Activated CD4-positive, alpha-beta memory T cell treated with anti-CD3 and anti-CD28 coated beads, Interleukin-2, amount 10 ng/mL, durations not matched to agents 7 days and 5 days (primary cell): ENCODE data around the gene CMYA5. TPM values are rescaled to one million over a fixed set of nuclear protein-coding genes. Genes with fewer than 3 reads are reported as not detected.

Experiments used
- CTCF ChIA-PET: fragments of 350-600 bp; sonication (Branson Sonifier 250); formaldehyde crosslinking; loops from one replicate; lab custom pipeline; 2021; ENCODE audit warnings: antibody characterized with exemption, inconsistent platforms; lab: Charles Lee
- POLR2A ChIA-PET: fragments of 350-600 bp; sonication (Branson Sonifier 250); formaldehyde crosslinking; loops from one replicate; lab custom pipeline; 2021; ENCODE audit warnings: antibody characterized with exemption; lab: Charles Lee
- DNase-seq: peaks from one replicate; pipeline ENCODE4 v3.0.0-alpha.2; 2020
- H3K27ac Mint-ChIP-seq: one replicate; pipeline ENCODE4 v1.8.0; 2021; ENCODE audit warnings: mild to moderate bottlenecking, mixed read lengths
- H3K27me3 Mint-ChIP-seq: one replicate; pipeline ENCODE4 v1.8.0; 2021; ENCODE audit warnings: mixed read lengths
- H3K36me3 Mint-ChIP-seq: one replicate; pipeline ENCODE4 v1.8.0; 2021; ENCODE audit warnings: low read depth, mixed read lengths
- H3K4me1 Mint-ChIP-seq: one replicate; pipeline ENCODE4 v1.8.0; 2021; ENCODE audit warnings: mixed read lengths
- H3K4me3 Mint-ChIP-seq: one replicate; pipeline ENCODE4 v1.8.0; 2021; ENCODE audit warnings: mild to moderate bottlenecking, mixed read lengths
- H3K9me3 Mint-ChIP-seq: one replicate; pipeline ENCODE4 v1.8.0; 2021; ENCODE audit warnings: mixed read lengths
- total RNA-seq, 2 experiments: library from RNA; stranded (reverse); gene quantifications; one replicate each; pipeline ENCODE4 v1.2.3, GENCODE V29; 2021

CMYA5 gene
- total RNA-seq, 2 experiments from 2014 or later: 0.08 to 0.10 TPM

DNA sequence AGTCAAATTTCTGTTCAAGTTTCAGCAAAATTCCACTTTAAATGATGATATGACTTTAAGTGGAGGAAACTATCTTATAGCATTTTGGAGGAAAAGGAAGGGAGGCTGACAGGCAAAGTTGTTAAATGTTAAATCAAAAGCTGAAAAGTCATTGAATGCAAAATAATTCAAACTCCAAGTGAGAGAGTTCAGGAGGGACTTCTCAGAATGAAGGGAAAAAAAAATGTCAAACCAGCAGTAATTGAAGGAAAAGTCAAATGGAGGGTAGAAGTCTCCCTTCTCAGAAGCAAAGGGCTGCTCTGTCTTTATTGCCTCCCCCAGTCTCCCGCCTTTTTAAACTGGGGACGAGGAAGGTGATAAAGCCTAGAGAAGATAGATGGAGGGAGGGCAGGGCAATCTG is 134.8 kb downstream of the CMYA5 start:
- POLR2A ChIA-PET: no interaction called here
- Mint-ChIP-seq H3K9me3 (peaks cover 2% of the 10 kb centered on the region), H3K36me3 (no peaks in the 10 kb centered on the region), H3K4me1 (no peaks in the 10 kb centered on the region), H3K27me3 (peaks cover 16% of the 10 kb centered on the region), H3K4me3 (no peak overlapping the region), H3K27ac (no peak overlapping the region)
- DNase-seq: no peak
- CTCF ChIA-PET: no interaction called here

DNA sequence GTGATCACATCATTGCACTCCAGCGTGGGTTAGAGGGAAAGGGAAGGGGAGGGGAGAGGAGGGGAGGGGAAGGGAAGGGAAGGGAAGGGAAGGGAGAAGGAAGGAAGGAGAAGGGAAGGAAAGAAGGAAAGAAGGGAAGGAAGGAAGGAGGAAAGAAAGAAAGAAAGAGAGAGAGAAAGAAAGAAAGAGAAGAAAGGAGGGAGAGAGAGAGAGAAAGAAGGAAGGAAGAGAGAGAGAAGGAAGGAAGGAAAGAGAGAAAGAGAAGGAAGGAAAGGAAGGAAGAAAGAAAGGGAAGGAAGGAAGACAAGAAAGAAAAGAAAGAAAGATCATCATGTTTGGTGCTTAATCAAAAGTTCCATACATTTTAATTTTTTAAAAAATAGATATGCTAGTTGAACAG is 136.2 kb downstream of the CMYA5 start:
- H3K4me1 Mint-ChIP-seq: no peaks in the 10 kb centered on the region
- peaks cover 20% of the 10 kb centered on the region for H3K27me3 Mint-ChIP-seq
- POLR2A ChIA-PET: no interaction called here
- CTCF ChIA-PET: no interaction called here
- H3K9me3 Mint-ChIP-seq: peaks cover 2% of the 10 kb centered on the region
- H3K36me3 Mint-ChIP-seq: no peaks in the 10 kb centered on the region
- no peak overlapping the region for H3K4me3 Mint-ChIP-seq
- DNase-seq: no peak
- H3K27ac Mint-ChIP-seq: no peak overlapping the region

DNA sequence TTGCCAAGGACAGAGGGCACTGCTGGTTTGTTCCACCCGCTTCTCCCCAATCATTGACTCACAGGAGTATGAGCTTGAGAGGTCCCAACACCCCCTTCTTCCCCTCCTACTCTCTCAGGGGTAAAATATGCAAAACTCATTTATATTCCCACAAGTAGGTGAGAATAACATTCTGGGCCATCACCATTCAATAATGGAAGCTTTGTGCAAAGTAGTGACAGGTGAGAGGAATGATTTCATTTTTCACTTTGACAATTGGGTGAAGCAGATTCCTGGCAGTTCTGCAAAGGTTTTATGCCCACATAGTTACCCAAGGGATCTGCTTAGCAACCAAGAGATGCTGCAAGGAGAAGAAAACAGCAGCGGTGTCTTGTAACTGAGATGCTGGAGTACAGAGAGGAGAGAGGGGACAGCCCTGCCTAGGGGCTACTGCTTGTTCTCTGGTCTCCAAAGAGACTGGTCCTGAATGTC is 137.6 kb downstream of the CMYA5 start:
- CTCF ChIA-PET: no interaction called here
- H3K27me3 Mint-ChIP-seq: peaks cover 20% of the 10 kb centered on the region
- DNase-seq: no peak
- H3K36me3 Mint-ChIP-seq: no peaks in the 10 kb centered on the region
- H3K27ac Mint-ChIP-seq: no peak overlapping the region
- H3K9me3 Mint-ChIP-seq: no peaks in the 10 kb centered on the region
- POLR2A ChIA-PET: no interaction called here
- H3K4me1 Mint-ChIP-seq: no peaks in the 10 kb centered on the region
- H3K4me3 Mint-ChIP-seq: no peak overlapping the region

DNA sequence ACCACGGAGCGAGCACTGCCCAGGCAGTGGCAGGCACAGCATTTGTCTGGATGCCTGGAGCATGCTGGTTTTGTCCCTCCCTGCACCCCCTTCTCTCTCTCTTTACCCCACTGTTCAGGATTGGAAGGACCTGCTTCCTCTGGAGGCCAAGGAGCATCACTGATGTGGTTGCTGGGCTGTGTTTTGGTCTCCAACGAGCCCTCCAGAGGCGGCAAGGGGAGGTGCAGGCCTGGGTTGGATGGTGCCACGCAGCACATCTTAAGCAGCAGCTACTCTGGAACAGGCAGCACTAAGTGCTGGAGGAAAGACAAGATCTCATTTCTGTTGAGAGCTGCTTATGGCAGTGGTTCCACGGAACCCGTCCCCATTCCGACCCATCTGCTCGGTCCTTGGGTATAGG is 139.6 kb downstream of the CMYA5 start:
- Mint-ChIP-seq H3K4me1 (no peaks in the 10 kb centered on the region), H3K27ac (no peak overlapping the region), H3K36me3 (no peaks in the 10 kb centered on the region), H3K27me3 (peaks cover 8% of the 10 kb centered on the region), H3K4me3 (no peak overlapping the region), H3K9me3 (no peaks in the 10 kb centered on the region)
- POLR2A ChIA-PET: no interaction called here
- CTCF ChIA-PET: no interaction called here
- no peak for DNase-seq

DNA sequence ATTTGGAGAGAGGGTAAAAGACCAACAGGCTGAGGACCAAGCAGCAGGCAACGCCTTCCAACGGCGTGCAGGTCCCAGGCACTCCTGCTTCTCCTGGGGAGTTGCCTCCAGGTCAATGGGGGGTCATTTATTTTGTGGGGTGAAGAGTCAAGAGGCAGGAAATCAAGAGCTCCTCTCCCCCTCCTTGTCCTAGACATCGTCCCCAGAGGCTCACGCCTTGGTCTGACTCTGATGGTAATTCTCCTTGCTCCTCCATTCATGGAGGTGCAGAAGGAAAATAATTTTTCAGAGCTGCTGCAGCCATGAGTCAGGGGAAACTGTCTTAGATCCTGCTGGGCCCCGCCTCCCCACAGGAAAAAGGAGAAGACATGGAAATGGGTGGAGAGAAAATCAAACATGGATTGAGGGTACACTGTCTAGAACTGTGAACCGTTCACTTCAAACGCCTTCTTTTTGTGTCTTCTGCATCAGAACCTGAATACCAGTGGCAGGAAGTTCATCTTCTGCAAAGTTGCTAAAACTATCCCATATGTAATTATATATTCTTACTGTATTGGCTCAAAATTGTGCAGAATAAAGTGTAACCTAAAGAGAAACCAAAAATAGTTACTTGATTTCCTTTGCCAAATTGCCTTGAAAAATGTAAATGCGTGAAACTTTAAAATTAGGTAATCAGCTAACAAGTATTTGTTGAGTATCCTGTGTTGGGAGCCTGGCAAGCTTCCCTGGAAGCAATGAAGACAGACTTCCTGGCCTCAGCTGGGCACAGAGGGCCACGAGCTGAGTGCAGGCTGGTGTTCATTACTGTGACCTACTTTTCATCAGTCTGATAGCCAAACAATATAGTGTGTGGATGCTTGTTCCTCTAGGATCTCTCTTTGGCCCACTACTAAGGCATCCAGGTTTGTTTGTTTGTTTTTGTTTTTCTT is 142.0 kb downstream of the CMYA5 start:
- H3K36me3 Mint-ChIP-seq: no peaks in the 10 kb centered on the region
- DNase-seq: no peak
- no peak overlapping the region for H3K4me3 Mint-ChIP-seq
- H3K27ac Mint-ChIP-seq: no peak overlapping the region
- peaks cover 5% of the 10 kb centered on the region for H3K27me3 Mint-ChIP-seq
- H3K4me1 Mint-ChIP-seq: no peaks in the 10 kb centered on the region
- ChIA-PET CTCF (no interaction called here), POLR2A (no interaction called here)
- no peaks in the 10 kb centered on the region for H3K9me3 Mint-ChIP-seq

DNA sequence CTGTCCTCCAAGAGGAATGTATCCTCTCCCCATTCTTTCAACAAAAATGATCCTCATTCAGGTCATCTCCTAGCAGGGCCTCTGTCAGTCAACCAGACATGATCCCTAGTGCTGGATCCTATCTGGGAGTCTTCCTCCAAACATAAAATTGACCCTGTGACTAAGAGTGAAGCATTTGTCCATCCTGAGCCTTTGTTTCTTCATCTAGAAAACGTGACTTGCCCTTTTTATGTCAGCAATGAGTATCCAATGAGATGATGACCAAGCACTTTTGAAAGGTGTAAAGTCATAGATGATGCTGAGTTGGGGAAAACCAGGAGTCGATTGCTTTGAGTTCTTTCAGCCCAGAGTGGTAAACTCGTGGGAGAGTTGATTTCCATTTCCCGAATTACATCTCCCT is 143.3 kb downstream of the CMYA5 start:
- POLR2A ChIA-PET: no interaction called here
- H3K27ac Mint-ChIP-seq: no peak overlapping the region
- no peaks in the 10 kb centered on the region for H3K9me3 Mint-ChIP-seq
- no peaks in the 10 kb centered on the region for H3K4me1 Mint-ChIP-seq
- no peak overlapping the region for H3K4me3 Mint-ChIP-seq
- no peak for DNase-seq
- CTCF ChIA-PET: no interaction called here
- H3K27me3 Mint-ChIP-seq: peaks cover 5% of the 10 kb centered on the region
- no peaks in the 10 kb centered on the region for H3K36me3 Mint-ChIP-seq

DNA sequence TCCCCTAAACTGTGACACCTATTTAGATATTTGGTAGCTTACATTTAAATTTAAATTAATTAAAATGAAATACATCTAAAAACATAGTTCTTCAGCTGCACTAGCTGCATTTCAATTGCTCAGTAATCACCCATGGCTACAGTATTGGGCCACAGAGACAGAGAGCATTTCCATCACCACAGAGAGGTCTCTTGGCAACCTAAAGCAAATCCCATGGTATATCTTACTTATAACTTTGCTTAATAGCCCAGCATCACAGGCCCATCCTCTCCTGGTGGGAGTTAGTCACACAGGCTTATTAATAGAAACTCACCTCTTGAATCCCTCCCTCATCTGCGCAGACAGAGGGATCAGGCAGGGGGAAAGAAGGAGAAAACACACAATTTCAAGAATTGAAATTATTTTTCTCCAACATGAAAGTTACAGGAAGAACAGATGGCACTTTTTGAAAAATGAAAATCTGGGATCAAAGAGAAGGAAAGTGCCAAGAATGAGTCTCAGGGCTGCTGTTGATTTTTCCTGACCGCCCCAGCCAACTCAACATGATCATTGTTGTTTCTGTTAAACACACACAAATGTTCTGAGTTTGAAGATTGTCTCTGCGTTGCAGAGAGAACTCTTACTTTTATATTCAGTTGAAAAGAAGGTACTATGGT is 144.6 kb downstream of the CMYA5 start:
- no peaks in the 10 kb centered on the region for H3K4me1 Mint-ChIP-seq

DNA sequence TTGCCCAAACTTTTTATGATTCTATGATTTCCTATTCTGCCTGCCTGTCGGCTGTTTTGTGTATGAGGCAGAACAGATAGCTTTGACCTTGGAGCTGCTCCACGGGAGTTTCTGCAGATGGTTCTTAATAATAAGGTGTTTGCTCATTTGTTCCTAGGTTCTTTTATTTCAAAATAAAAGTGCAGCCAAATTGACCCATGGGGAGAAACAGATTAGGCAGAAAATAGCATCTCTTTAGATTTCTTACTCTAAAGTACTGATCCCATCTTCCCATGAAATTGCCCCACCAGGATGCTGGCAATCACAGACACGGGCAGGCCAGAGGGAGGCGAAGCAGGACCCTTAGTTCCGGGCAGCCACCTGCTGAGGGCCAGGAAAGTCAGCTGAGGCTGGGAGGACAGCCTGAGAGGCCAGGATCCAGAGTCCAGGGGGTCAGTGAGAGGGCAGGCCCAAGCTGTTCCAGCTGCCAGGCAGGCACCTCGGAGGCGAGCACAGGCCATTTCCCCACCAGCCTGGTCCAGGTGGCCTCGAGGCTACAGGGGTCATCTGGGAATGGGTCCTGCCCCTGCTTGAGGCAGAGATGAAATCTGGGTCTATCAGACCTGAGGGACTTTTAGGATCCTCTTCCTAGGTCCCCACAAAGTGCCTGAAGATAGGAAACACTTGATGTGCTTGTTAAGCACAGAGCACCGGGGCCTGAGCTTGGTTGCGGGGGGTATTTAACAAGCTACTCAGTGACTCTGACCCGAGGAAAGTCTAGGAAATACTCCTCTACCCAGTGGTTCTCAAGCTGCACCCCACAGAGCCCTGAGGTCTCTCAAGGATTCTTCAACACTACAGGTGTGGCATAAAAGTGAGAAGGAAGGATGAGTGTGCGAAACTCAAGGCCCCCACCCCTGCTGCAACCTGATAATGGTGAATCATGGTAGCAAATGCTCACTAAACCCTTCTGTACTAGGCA is 145.4 kb downstream of the CMYA5 start:
- Mint-ChIP-seq H3K4me3 (no peak overlapping the region), H3K9me3 (no peaks in the 10 kb centered on the region), H3K27ac (no peak overlapping the region), H3K4me1 (no peaks in the 10 kb centered on the region), H3K36me3 (no peaks in the 10 kb centered on the region), H3K27me3 (peaks cover 5% of the 10 kb centered on the region)
- CTCF ChIA-PET: interaction anchor here (0.6 to 1.1 kb wide), 3 partner anchors 18 to 249 kb away, joined by 3 to 4 read pairs (median 3); no protein-coding TSS in a partner anchor
- POLR2A ChIA-PET: no interaction called here
- no peak for DNase-seq

More for the DNA sequence above, 144.6 kb downstream of the CMYA5 start:
- H3K27me3 Mint-ChIP-seq: peaks cover 4% of the 10 kb centered on the region
- H3K4me3 Mint-ChIP-seq: no peak overlapping the region
- H3K36me3 Mint-ChIP-seq: no peaks in the 10 kb centered on the region
- no peak overlapping the region for H3K27ac Mint-ChIP-seq
- no peaks in the 10 kb centered on the region for H3K9me3 Mint-ChIP-seq
- ChIA-PET POLR2A (no interaction called here), CTCF (interaction anchor here (0.6 to 1.1 kb wide), 2 partner anchors 21 to 249 kb away, joined by 3 read pairs; no protein-coding TSS in a partner anchor)
- no peak for DNase-seq

DNA sequence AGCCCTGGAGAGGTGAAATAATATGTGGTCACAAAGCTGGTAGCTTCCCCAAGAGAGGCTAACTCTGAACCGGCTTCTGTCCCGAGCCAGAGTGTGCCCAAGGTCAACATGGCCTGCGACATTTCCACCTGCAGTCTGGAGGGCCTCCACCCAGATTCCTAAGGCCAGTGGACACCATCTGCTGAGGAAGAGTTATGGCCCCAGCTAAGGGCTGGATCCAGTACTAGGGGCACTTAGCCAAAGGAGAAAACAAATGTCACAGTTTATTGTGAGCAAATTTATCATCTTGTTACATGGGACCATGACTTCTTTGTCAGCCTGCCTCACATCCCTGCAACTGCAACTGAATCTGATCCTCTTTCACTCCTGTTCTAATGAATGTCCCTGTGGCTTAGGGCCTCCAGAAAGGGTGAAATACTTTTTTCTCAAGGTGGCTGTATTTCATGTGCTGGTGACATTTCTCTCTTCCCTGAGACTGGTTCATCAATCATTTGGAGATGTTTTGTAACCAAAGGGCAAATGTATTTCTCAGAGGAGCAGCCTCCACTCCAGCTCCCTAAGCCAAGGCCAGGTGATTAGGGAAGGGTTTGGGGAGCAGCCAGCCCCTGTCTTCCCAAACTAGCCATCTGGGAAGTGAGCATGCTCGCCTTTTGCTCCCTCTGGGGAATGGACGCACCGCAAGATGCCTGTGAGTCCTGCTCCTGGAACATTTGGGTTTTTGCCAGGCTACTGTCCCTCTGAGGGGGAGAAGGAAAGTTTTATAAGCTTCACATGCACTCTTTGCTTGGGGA is 148.3 kb downstream of the CMYA5 start:
- Mint-ChIP-seq H3K4me1 (no peaks in the 10 kb centered on the region), H3K36me3 (no peaks in the 10 kb centered on the region), H3K27ac (no peak overlapping the region), H3K9me3 (no peaks in the 10 kb centered on the region), H3K4me3 (no peak overlapping the region), H3K27me3 (peaks cover 8% of the 10 kb centered on the region)
- ChIA-PET CTCF (interaction anchor here (0.6 kb wide), 1 partner anchor 701 kb away, joined by 3 read pairs; no protein-coding TSS in a partner anchor), POLR2A (no interaction called here)
- no peak for DNase-seq

DNA sequence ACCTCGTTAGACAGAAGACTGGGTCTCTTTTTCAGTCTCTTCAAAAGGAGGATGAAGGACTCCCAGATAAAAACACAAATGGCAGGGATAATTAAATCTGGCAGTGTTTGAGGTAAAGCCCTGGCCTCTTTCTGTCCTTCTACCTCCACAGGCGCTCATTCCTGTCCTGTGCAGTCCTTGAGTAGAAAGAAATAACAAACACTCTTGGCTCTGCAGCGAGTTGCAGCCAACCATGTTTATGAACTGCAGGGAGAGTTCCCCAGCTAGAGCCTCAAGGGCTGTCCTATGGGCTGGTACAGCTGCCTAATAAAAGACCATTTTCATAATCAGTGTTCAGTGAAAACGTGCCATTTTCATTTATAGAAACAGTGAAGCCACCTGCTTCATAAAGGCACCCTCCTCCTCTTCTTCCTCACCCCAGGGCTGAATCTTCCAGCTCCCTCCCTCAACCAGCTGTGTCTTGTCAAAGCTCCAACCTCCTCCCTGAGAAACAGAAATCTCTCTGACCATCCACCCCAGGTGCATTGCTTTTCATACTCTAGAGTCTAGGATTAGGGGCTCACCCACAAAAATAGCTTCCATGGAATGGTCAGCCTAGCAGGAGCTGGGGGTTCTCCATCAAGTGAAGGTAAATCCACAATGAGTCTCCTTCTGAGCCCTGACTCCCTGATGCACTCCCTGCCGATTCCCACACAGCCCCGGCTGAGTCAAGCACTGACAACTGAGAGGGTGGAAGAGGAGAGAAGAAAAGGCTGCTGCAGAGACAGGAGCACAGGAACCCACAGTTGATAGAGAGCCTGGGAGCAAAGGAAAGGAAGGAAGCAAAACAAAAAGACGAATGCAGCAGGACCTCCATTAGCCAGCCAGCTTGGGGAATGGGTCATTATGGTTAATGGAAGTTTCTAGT is 150.7 kb downstream of the CMYA5 start:
- ChIA-PET POLR2A (no interaction called here), CTCF (interaction anchor here (0.9 to 1.0 kb wide), 2 partner anchors 16 to 18 kb away, joined by 3 to 4 read pairs; no protein-coding TSS in a partner anchor)
- Mint-ChIP-seq H3K9me3 (no peaks in the 10 kb centered on the region), H3K27me3 (peaks cover 8% of the 10 kb centered on the region), H3K36me3 (no peaks in the 10 kb centered on the region), H3K4me1 (peaks cover 2% of the 10 kb centered on the region), H3K27ac (no peak overlapping the region), H3K4me3 (no peak overlapping the region)
- DNase-seq: no peak

DNA sequence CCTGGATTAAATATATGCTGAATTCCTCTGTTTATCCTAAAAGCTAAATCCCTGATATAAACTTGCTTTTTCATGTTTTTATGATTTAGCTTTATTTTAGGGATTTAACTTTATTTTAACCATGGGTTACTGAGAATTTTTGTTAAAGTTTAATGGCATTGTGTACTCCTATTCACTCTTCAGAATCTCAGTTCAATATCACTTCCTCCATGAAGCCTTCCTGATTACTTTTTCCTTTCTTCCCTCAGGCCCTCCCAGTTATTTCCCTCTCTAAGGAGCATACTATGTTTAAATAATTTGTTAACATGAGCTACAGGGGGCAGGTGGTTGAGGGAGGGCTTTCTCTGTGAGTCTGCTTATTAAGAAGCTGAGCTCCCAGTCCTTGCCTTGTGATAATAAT is 151.5 kb downstream of the CMYA5 start:
- Mint-ChIP-seq H3K4me3 (no peak overlapping the region), H3K4me1 (peaks cover 11% of the 10 kb centered on the region), H3K36me3 (no peaks in the 10 kb centered on the region), H3K9me3 (no peaks in the 10 kb centered on the region), H3K27ac (no peak overlapping the region), H3K27me3 (peaks cover 8% of the 10 kb centered on the region)
- ChIA-PET POLR2A (no interaction called here), CTCF (interaction anchor here (0.6 kb wide), 1 partner anchor 287 kb away, joined by 3 read pairs; no protein-coding TSS in a partner anchor)
- no peak for DNase-seq
